T-cell (primary cell): Measurements from ENCODE around the gene UNC13D. TPM values are rescaled to one million over a fixed set of nuclear protein-coding genes. Genes with fewer than 3 reads are reported as not detected.
"Not testable (repeated sequence)": the region's sequence is repeated elsewhere in the genome, so short reads cannot be mapped to it uniquely, and the experiment has no call there.

Source experiments
- ATAC-seq, 4 experiments: fragments of 200-7000 bp in 3 of 4; fragments of 150-1000 bp in 1 of 4; cut with Tn5 transposase; replicated peaks in 1 of 4; 1 replicate in 3 of 4; 2 replicates in 1 of 4; pipeline ENCODE4 v1.10.0; 2021; ENCODE audit warnings: moderate library complexity in 3 of 4, mild to moderate bottlenecking in 2 of 4, moderate number of reproducible peaks in 1 of 4
- CTCF ChIA-PET, 2 donors: fragments of 300-600 bp; sonication (Branson Sonifier 250); formaldehyde crosslinking; loops; one replicate each; lab custom pipeline; 2022; ENCODE audit warnings: antibody characterized with exemption in 2 of 2; lab: Charles Lee
- POLR2A ChIA-PET, 2 donors: fragments of 300-600 bp; sonication (Branson Sonifier 250); formaldehyde crosslinking; loops; one replicate each; lab custom pipeline; 2022; ENCODE audit warnings: antibody characterized with exemption in 2 of 2; lab: Charles Lee
- DNase-seq, 35 experiments: peaks; one replicate each; pipeline versions ENCODE4 v3.0.0 to v3.0.0-alpha.2; 2013 to 2023
- H3K27ac ChIP-seq: one replicate; pipeline ENCODE4 v1.5.1; 2013; ENCODE audit warnings: low read length
- H3K27me3 ChIP-seq, 2 experiments: replicated peaks in 1 of 2; 1 replicate in 1 of 2; 2 replicates in 1 of 2; pipeline versions ENCODE4 v1.6.1 to v1.7.0; 2013; ENCODE audit warnings: low read length in 1 of 2, mixed read lengths in 1 of 2; ENCODE audit not compliant: control insufficient read depth in 2 of 2, insufficient read depth in 2 of 2; ENCODE audit errors: extremely low read depth in 1 of 2
- H3K36me3 ChIP-seq, 2 donors: 1 replicate in 1 of 2; 2 replicates in 1 of 2; pipeline versions ENCODE4 v1.6.1 to v1.7.0; 2013; ENCODE audit warnings: low read length in 1 of 2; ENCODE audit not compliant: control insufficient read depth in 2 of 2, insufficient read depth in 1 of 2; ENCODE audit errors: extremely low read depth in 1 of 2
- H3K4me1 ChIP-seq, 2 experiments: 1 replicate in 1 of 2; 2 replicates in 1 of 2; pipeline versions ENCODE4 v1.6.1 to v1.7.0; 2013; ENCODE audit warnings: low read length in 2 of 2, mixed read lengths in 1 of 2; ENCODE audit not compliant: insufficient read depth in 2 of 2, control insufficient read depth in 1 of 2; ENCODE audit errors: extremely low read depth in 1 of 2
- H3K4me3 ChIP-seq, 2 donors: 1 replicate in 1 of 2; 2 replicates in 1 of 2; pipeline versions ENCODE4 v1.5.1 to v1.7.0; 2013; ENCODE audit warnings: mild to moderate bottlenecking in 2 of 2, low read length in 1 of 2, moderate library complexity in 1 of 2; ENCODE audit not compliant: control insufficient read depth in 1 of 2; ENCODE audit errors: extremely low read depth in 1 of 2
- H3K9me3 ChIP-seq: 2 replicates; pipeline ENCODE4 v1.7.0; 2013
- H3K27ac Mint-ChIP-seq, 2 donors: one replicate each; pipeline ENCODE4 v1.8.0; 2020 to 2021; ENCODE audit warnings: mild to moderate bottlenecking in 2 of 2, mixed read lengths in 2 of 2
- H3K27me3 Mint-ChIP-seq, 2 donors: one replicate each; pipeline ENCODE4 v1.8.0; 2021 to 2022; ENCODE audit warnings: mixed read lengths in 2 of 2
- H3K36me3 Mint-ChIP-seq: one replicate; pipeline ENCODE4 v1.8.0; 2021; ENCODE audit warnings: mixed read lengths
- H3K4me1 Mint-ChIP-seq, 3 donors: one replicate each; pipeline ENCODE4 v1.8.0; 2020 to 2022; ENCODE audit warnings: mixed read lengths in 3 of 3, mild to moderate bottlenecking in 1 of 3
- H3K4me3 Mint-ChIP-seq, 3 donors: one replicate each; pipeline ENCODE4 v1.8.0; 2020 to 2022; ENCODE audit warnings: mild to moderate bottlenecking in 3 of 3, mixed read lengths in 3 of 3, moderate library complexity in 3 of 3
- H3K9me3 Mint-ChIP-seq, 3 donors: one replicate each; pipeline ENCODE4 v1.8.0; 2020 to 2022; ENCODE audit warnings: mixed read lengths in 3 of 3
- WGBS: methylation state at CpG from one replicate; pipeline ENCODE4 v1.1.5; 2013; ENCODE audit warnings: missing lambda C conversion rate; ENCODE audit not compliant: insufficient coverage; 5-methylcytosine and 5-hydroxymethylcytosine counted together
- total RNA-seq, 35 experiments: library from RNA in 6 of 35; stranded (reverse) in 6 of 35; fragments of 120-200 nt in 1 of 35; gene quantifications; one replicate each; pipeline versions ENCODE4 v1.2.1 to v1.2.4 and lab custom pipeline; 2013 to 2026

UNC13D gene
- total RNA-seq, 5 donors from 2014 or later (not counting 1 experiment from before 2014, with no cell fraction given): 148 to 191 (median 180) TPM

DNA sequence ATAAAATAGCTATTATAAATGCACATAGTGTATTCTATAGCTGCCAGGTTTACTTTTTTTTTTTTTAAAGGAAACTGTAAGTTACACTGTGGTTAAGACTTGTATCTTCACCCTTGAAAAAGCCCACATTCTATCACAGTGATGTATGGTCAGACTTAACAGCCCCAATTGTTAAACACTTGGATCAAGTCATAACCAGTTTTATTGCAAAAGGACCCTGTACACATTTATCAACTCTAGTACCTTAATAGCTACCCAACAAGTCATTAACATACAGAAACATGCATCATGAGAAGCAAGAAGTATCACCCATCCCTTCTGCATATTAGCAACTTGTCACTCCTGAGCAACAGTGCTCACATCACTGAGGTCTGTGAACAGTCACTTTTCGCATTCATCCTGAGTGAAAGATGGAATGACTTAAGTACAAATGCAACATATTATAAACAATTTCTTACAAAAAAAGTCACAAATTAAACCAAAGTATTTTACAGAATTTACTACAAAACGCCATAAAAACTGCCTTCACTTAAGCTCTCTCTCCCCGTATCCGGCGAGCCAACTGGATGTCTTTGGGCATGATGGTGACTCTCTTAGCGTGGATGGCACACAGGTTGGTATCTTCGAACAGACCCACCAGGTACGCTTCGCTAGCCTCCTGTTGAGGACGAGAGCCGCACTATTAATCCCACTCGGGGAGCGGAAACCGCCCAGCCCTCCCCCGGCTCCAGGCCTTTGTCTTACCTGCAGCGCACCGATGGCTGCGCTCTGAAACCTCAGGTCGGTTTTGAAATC lies 65.9 kb downstream of the UNC13D start:
- H3K4me1 Mint-ChIP-seq: peaks cover 46 to 56% (median 52%) of the 10 kb centered on the region in 3 donors
- DNase-seq: peak in 1 of 35 experiments; percentile 11
- not testable (repeated sequence) for H3K27me3 ChIP-seq

DNA sequence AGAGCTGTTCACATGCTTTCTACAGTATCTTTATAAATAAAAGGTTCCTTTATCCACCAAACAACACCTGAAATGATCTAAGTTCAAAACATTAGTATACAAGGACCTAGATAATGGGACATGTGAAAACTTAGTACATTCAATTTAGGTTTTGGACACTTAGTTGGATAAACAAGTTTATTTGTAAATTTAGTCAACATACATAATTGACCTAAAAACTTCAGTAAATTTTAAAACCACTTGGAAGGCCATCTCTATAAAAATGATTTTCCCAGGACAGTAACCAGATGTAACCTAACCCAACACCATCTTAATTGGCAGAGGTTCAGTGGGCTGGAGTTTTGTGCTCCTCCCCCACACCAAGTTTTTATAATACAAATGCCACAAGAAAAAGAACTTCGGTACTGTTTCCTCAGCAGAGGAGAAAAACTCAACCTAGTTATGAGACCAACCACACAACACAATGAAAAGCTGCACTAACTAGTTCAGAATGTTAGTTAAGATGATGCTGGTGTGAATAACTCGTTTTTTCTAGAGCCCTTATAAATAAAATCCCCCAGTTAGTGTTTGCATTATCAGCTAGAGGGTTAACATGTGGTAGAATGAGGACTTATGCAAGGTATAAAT lies 66.8 kb downstream of the UNC13D start:
- DNase-seq (no peak), ATAC-seq (no peak)
- peaks cover 39 to 47% (median 45%) of the 10 kb centered on the region in 3 donors for H3K4me1 Mint-ChIP-seq
- no peaks in the 10 kb centered on the region for H3K27me3 ChIP-seq
- H3K36me3 ChIP-seq: peaks cover 7 to 32% of the 10 kb centered on the region in 2 donors
- peak overlapping the region; percentile 21 to 87 for H3K4me3 ChIP-seq
- peaks cover 0 to 1% of the 10 kb centered on the region in 2 donors for H3K27me3 Mint-ChIP-seq
- H3K9me3 ChIP-seq: no peaks in the 10 kb centered on the region
- no peaks in the 10 kb centered on the region for H3K9me3 Mint-ChIP-seq
- peak overlapping the region; percentile 89 to 95 (median 93) for H3K4me3 Mint-ChIP-seq
- ChIA-PET POLR2A (interaction anchor here (0.9 to 3.0 kb wide), 5 partner anchors 12 to 88 kb away, joined by 3 to 17 read pairs (median 7); partner anchors contain the start of genes GALK1 (in 1 of the 2) and WBP2 (in 1 of the 2)), CTCF (interaction anchor here (0.6 to 1.6 kb wide), 8 partner anchors 9 to 507 kb away, joined by 3 to 9 read pairs (median 4); partner anchors contain the start of genes GALK1 (in 1 of the 2), MIF4GD (in 1 of the 2), TRIM65 (in 1 of the 2) and WBP2 (in 1 of the 2))
- no CpG with 5 or more reads among the region's 2 CpGs for WGBS
- H3K27ac Mint-ChIP-seq: peak overlapping the region; percentile 55 to 66
- peaks cover 37% of the 10 kb centered on the region for H3K36me3 Mint-ChIP-seq
- H3K27ac ChIP-seq: peak overlapping the region; percentile 89
- H3K4me1 ChIP-seq: peaks cover 16 to 20% of the 10 kb centered on the region in 2 experiments

More for the DNA sequence above, 65.9 kb downstream of the UNC13D start:
- ATAC-seq, H3K9me3 ChIP-seq, H3K27me3 Mint-ChIP-seq, H3K9me3 Mint-ChIP-seq: not testable (repeated sequence)
- Mint-ChIP-seq H3K4me3 (peak overlapping the region; percentile 89 to 95 (median 93)), H3K27ac (peak overlapping the region; percentile 84 to 85), H3K36me3 (peaks cover 37% of the 10 kb centered on the region)
- H3K27ac ChIP-seq: peak overlapping the region; percentile 89
- POLR2A ChIA-PET: interaction anchor here in 1 of 2 donors (1.0 to 3.0 kb wide), 2 partner anchors 13 to 25 kb away, joined by 3 to 17 read pairs; partner anchors contain the start of gene GALK1
- H3K4me1 ChIP-seq: peaks cover 17 to 24% of the 10 kb centered on the region in 2 experiments
- WGBS: 0% methylated on average over 18 of the region's 19 CpGs
- peaks cover 7 to 32% of the 10 kb centered on the region in 2 donors for H3K36me3 ChIP-seq
- CTCF ChIA-PET: interaction anchor here in 1 of 2 donors (0.6 to 1.3 kb wide), 6 partner anchors 8 to 507 kb away, joined by 3 to 4 read pairs (median 4); partner anchors contain the start of genes GALK1 and MIF4GD
- peak overlapping the region; percentile 87 to 89 for H3K4me3 ChIP-seq

Other genes with a start within 250 kb of the UNC13D start
- 1 to 10 TPM in 2 of 5 donors, under 1 TPM in 3; 0.35 to 2.2 (median 0.82) TPM for gene SMIM5, start 211.0 kb downstream of the UNC13D start, total RNA-seq
- gene RECQL5, start 177.2 kb downstream of the UNC13D start, total RNA-seq: 10 to 100 TPM; 38.0 to 75.0 (median 61.9) TPM
- 100 to 1,000 TPM; 124 to 191 (median 128) TPM for gene SAP30BP, start 177.1 kb downstream of the UNC13D start, total RNA-seq
- gene ITGB4, start 122.9 kb downstream of the UNC13D start, total RNA-seq: 1 to 10 TPM in 4 of 5 donors, under 1 TPM in 1; 0.68 to 1.6 (median 1.5) TPM
- 10 to 100 TPM in 4 of 5 donors, 1 to 10 TPM in 1; 8.4 to 35.7 (median 26.7) TPM for gene GALK1, start 79.2 kb downstream of the UNC13D start, total RNA-seq
- 10 to 100 TPM; 37.1 to 50.3 (median 39.2) TPM for gene UNK, start 59.6 kb downstream of the UNC13D start, total RNA-seq
- 100 to 1,000 TPM in 3 of 5 donors, 10 to 100 TPM in 2; 91.4 to 158 (median 138) TPM for gene WBP2, start 10.9 kb upstream of the UNC13D start, total RNA-seq
- gene TRIM47, start 34.2 kb upstream of the UNC13D start, total RNA-seq: 10 to 100 TPM in 3 of 5 donors, 1 to 10 TPM in 2; 2.6 to 24.6 (median 18.3) TPM
- gene TRIM65, start 52.5 kb upstream of the UNC13D start, total RNA-seq: 10 to 100 TPM; 22.1 to 52.2 (median 45.9) TPM
- 100 to 1,000 TPM; 116 to 170 (median 144) TPM for gene MRPL38, start 60.5 kb upstream of the UNC13D start, total RNA-seq
- 10 to 100 TPM; 25.7 to 45.3 (median 41.5) TPM for gene FBF1, start 96.6 kb upstream of the UNC13D start, total RNA-seq
- 10 to 100 TPM; 17.6 to 33.8 (median 29.1) TPM for gene ACOX1, start 134.8 kb upstream of the UNC13D start, total RNA-seq
- gene TEN1, start 134.8 kb upstream of the UNC13D start, total RNA-seq: 10 to 100 TPM; 12.8 to 15.3 (median 14.3) TPM
- gene CDK3, start 156.5 kb upstream of the UNC13D start, total RNA-seq: 10 to 100 TPM in 1 of 5 donors, 1 to 10 TPM in 4; 7.5 to 12.1 (median 9.0) TPM
- 1 to 10 TPM in 1 of 5 donors, under 1 TPM in 4; 0.58 to 1.0 (median 0.72) TPM for gene EVPL, start 182.9 kb upstream of the UNC13D start, total RNA-seq
- gene SRP68, start 228.1 kb upstream of the UNC13D start, total RNA-seq: 10 to 100 TPM; 71.9 to 81.6 (median 78.9) TPM
- gene GALR2, start 230.4 kb upstream of the UNC13D start, total RNA-seq: 1 to 10 TPM in 1 of 5 donors, under 1 TPM in 2, not detected in 2; 0.20 to 1.3 (median 0.73) TPM
- gene ZACN, start 234.8 kb upstream of the UNC13D start, total RNA-seq: 1 to 10 TPM in 1 of 5 donors, under 1 TPM in 3, not detected in 1; 0.20 to 1.6 (median 0.31) TPM